ENCODE measurements around the gene GIMAP7. TPM values are rescaled to one million over a fixed set of nuclear protein-coding genes. Genes with fewer than 3 reads are reported as not detected.

The GIMAP7 gene
- total and polyA plus RNA-seq, 4 donors = 20.6 to 54.7 (median 35.3) TPM

DNA sequence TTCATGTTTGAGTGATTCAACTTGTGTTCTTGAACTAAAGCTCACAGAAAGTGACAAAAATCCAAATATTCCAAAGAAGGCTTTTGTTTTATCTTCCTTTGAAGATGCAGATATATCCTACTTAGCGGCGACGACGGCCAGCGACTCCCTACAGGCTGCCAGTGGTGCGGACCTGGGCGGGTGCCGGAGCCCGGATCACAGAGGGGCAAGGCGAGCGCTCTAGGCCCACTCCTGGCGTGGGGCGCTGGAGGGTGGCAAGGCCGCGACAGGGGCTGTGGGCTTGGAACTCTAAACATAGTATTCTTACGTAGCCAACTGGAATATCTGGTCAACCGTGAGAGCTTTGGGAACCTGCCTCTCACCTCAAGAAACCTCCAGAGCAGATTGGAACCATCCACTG is 914 bp upstream of the GIMAP7 start:
- Histone ChIP-seq H3K36me3 (ENCODE audit: control insufficient read depth in 4 of 4, insufficient read depth in 4 of 4, low read length in 4 of 4) (no peaks in the 10 kb centered on the region), H3K9ac (ENCODE audit: insufficient read depth in 1 of 2, low read length in 2 of 2) (no peak overlapping the region), H3K27ac (ENCODE audit: low read depth in 1 of 2, low read length in 1 of 2) (peak overlapping the region in 1 of 2 donors; percentile 71), H3K9me3 (ENCODE audit: control insufficient read depth in 4 of 4, insufficient read depth in 3 of 4, low read length in 3 of 4) (no peaks in the 10 kb centered on the region), H3K4me1 (ENCODE audit: control insufficient read depth in 5 of 5, insufficient read depth in 5 of 5, low read length in 5 of 5) (no peaks in the 10 kb centered on the region), H3K27me3 (ENCODE audit: control insufficient read depth in 3 of 3, insufficient read depth in 3 of 3, low read length in 2 of 3) (no peaks in the 10 kb centered on the region), H3K4me3 (no peak overlapping the region)
- no peak for ATAC-seq (ENCODE audit: insufficient read depth, low FRiP score)
- DNase-seq = no peak
- TF ChIP-seq, protein P1, sequence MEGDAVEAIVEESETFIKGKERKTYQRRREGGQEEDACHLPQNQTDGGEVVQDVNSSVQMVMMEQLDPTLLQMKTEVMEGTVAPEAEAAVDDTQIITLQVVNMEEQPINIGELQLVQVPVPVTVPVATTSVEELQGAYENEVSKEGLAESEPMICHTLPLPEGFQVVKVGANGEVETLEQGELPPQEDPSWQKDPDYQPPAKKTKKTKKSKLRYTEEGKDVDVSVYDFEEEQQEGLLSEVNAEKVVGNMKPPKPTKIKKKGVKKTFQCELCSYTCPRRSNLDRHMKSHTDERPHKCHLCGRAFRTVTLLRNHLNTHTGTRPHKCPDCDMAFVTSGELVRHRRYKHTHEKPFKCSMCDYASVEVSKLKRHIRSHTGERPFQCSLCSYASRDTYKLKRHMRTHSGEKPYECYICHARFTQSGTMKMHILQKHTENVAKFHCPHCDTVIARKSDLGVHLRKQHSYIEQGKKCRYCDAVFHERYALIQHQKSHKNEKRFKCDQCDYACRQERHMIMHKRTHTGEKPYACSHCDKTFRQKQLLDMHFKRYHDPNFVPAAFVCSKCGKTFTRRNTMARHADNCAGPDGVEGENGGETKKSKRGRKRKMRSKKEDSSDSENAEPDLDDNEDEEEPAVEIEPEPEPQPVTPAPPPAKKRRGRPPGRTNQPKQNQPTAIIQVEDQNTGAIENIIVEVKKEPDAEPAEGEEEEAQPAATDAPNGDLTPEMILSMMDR (IDR thresholded peaks at IDR 0.05; ENCODE audit: control extremely low read depth, extremely low read depth) = no peak
- 92 to 95% methylated on average over 17 of the region's 17 CpGs for WGBS, 2 donors

DNA sequence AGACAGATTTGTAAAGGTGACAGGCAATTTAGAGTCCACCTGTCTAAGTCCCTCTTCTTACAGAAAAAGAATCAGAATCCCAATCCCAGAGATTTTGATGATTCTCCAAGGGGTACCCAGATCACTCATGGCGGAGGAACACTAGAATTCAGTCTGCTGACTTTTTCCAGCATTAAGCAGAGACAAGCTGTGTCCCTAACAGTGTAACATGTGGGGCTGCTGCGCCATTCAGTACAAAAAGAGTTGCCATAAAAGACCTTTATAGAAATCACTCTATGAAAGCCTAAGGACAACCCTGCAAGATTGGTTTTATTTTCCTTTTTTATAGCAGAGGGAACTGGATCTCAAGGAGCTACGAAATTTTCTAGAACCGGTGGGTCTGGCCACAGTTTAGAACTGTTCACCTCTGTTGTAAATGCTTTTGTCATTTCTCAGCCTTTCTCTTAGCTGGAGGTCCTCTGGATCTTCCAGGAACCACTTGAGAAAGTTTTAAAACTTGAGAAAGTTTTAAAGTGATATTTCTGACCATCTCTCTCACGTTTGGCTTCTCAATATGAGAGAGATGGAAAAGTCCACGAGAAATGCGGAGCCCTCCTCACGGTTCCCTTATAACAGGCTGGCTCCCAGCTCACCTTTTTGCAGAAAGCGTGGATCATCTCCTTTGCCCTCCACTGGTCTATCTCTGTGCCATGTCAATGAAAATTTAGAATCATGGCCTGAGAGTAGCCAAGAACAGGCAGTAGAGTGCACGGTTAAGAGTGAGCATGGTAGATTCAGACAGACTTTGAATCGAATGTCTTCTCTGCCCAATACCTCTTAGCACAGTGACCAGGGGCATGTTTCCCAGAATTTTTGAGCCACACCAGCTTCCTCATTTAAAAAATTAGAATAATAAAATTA is 826 bp downstream of the GIMAP7 start:
- 20 to 43% methylated on average over 11 of the region's 11 CpGs for WGBS, 2 donors
- no peak for ATAC-seq (ENCODE audit: insufficient read depth, low FRiP score)

DNA sequence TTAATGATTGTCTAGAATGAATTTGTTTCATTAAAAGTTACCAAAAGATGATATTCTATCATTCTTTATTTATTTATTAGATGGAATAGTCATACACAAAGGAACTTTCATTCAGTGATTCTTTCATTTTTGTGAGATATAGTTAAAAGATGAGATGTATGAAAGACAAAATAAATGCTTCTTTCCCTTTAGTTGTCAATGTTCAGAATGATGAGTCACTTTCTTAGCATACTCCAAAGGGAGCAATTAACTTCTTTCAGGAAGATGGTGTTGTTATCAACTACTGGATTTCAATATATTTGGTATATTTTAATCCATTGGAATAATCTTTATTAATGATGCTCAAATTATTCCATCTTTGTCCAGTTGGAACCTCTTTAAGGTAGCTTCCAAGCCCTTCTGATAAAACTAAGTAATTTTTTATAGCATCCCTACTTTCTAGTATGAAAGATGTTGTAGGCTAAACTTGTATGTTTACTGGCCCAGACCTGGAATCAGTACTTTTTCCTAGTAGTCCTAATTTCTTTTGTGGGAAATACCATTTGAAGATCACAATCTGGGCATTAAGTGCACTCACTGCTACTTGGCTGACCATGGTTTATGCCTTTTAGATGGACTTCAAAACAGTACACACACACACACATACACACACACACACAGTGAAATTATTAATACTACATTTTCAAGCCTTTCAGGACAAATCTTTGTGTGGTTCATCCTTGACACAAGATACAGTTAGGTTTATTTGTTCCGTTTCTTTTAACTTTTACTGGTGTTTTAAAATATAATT is 2.5 kb downstream of the GIMAP7 start:
- DNase-seq (peak in 1 of 3 donors; percentile 5), ATAC-seq (ENCODE audit: insufficient read depth, low FRiP score) (no peak)
- peak overlapping the region in 1 of 2 donors; percentile 60 for H3K27ac ChIP-seq (ENCODE audit: low read depth in 1 of 2, low read length in 1 of 2)
- no peaks in the 10 kb centered on the region for H3K4me1 ChIP-seq (ENCODE audit: control insufficient read depth in 5 of 5, insufficient read depth in 5 of 5, low read length in 5 of 5)
- H3K9ac ChIP-seq (ENCODE audit: insufficient read depth in 1 of 2, low read length in 2 of 2) = no peak overlapping the region
- H3K36me3 ChIP-seq (ENCODE audit: control insufficient read depth in 4 of 4, insufficient read depth in 4 of 4, low read length in 4 of 4) = peaks cover 0 to 4% (median 0%) of the 10 kb centered on the region in 4 donors
- TF ChIP-seq, protein P1 (IDR thresholded peaks at IDR 0.05; ENCODE audit: control extremely low read depth, extremely low read depth) = no peak
- H3K4me3 ChIP-seq = no peak overlapping the region
- 64 to 86% methylated on average over 1 of the region's 1 CpG for WGBS, 2 donors
- H3K27me3 ChIP-seq (ENCODE audit: control insufficient read depth in 3 of 3, insufficient read depth in 3 of 3, low read length in 2 of 3) = peaks cover 0 to 4% (median 0%) of the 10 kb centered on the region in 3 donors
- H3K9me3 ChIP-seq (ENCODE audit: control insufficient read depth in 4 of 4, insufficient read depth in 3 of 4, low read length in 3 of 4) = no peaks in the 10 kb centered on the region

More for the DNA sequence above, 826 bp downstream of the GIMAP7 start:
- TF ChIP-seq, protein P1 (IDR thresholded peaks at IDR 0.05; ENCODE audit: control extremely low read depth, extremely low read depth) = no peak
- Histone ChIP-seq H3K9me3 (ENCODE audit: control insufficient read depth in 4 of 4, insufficient read depth in 3 of 4, low read length in 3 of 4) (no peaks in the 10 kb centered on the region), H3K4me3 (peak overlapping the region; percentile 76), H3K27ac (ENCODE audit: low read depth in 1 of 2, low read length in 1 of 2) (peak overlapping the region; percentile 43 to 91), H3K36me3 (ENCODE audit: control insufficient read depth in 4 of 4, insufficient read depth in 4 of 4, low read length in 4 of 4) (no peaks in the 10 kb centered on the region), H3K4me1 (ENCODE audit: control insufficient read depth in 5 of 5, insufficient read depth in 5 of 5, low read length in 5 of 5) (no peaks in the 10 kb centered on the region), H3K9ac (ENCODE audit: insufficient read depth in 1 of 2, low read length in 2 of 2) (peak overlapping the region in 1 of 2 donors; percentile 43), H3K27me3 (ENCODE audit: control insufficient read depth in 3 of 3, insufficient read depth in 3 of 3, low read length in 2 of 3) (peaks cover 0 to 4% (median 0%) of the 10 kb centered on the region in 3 donors)
- DNase-seq = peak in 1 of 3 donors; percentile 4
